ENCODE data around the gene AP3M1.

Gene AP3M1

DNA sequence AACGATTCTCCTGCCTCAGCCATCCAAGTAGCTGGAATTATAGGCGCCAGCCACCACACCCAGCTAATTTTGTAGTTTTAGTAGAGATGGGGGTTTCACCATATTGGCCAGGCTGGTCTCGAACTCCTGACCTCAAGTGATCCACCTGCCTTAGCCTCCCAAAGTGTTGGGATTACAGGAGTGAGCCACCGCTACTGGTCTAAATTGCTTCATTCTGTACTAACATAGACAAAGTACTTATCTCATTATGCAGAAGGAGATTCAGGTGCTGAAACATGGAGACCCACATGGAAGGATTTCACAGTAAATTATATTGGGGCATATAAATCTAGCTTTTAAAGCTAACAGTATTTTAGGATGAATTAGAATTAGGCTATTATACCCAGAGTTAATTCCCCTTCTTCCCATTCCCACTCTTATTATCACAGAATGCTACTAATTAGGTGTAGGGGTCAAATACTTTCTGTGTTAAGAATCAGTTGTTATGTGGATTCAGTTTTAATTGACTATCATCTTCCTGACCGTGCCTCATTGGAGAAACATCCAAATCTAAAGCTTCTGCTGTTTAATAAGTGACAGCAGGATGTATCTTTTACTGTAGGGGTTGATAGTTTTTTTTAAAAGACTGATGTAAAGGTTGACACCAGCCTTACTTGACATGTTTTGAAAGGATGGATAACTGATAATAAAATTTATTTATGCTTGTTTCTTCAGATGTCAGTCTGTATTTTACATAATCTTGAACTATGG, 27.6 kb upstream of the AP3M1 start:
- TF ChIP-seq FOXP2 (optimal IDR thresholded peaks at IDR 0.05; ENCODE audit: borderline replicate concordance, extremely low read depth, extremely low read length, insufficient read depth) (no peak), TAF1 (IDR thresholded peaks at IDR 0.05; ENCODE audit: borderline replicate concordance, insufficient read depth, low read length) (no peak), POLR2AphosphoS5 (IDR thresholded peaks at IDR 0.05; ENCODE audit: low read depth, low read length) (no peak), SIN3A (IDR thresholded peaks at IDR 0.05; ENCODE audit: borderline replicate concordance, insufficient read depth, low read length) (no peak)
- TF ChIP-seq, protein P1, sequence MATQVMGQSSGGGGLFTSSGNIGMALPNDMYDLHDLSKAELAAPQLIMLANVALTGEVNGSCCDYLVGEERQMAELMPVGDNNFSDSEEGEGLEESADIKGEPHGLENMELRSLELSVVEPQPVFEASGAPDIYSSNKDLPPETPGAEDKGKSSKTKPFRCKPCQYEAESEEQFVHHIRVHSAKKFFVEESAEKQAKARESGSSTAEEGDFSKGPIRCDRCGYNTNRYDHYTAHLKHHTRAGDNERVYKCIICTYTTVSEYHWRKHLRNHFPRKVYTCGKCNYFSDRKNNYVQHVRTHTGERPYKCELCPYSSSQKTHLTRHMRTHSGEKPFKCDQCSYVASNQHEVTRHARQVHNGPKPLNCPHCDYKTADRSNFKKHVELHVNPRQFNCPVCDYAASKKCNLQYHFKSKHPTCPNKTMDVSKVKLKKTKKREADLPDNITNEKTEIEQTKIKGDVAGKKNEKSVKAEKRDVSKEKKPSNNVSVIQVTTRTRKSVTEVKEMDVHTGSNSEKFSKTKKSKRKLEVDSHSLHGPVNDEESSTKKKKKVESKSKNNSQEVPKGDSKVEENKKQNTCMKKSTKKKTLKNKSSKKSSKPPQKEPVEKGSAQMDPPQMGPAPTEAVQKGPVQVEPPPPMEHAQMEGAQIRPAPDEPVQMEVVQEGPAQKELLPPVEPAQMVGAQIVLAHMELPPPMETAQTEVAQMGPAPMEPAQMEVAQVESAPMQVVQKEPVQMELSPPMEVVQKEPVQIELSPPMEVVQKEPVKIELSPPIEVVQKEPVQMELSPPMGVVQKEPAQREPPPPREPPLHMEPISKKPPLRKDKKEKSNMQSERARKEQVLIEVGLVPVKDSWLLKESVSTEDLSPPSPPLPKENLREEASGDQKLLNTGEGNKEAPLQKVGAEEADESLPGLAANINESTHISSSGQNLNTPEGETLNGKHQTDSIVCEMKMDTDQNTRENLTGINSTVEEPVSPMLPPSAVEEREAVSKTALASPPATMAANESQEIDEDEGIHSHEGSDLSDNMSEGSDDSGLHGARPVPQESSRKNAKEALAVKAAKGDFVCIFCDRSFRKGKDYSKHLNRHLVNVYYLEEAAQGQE (IDR thresholded peaks at IDR 0.05; ENCODE audit: insufficient read depth in 1 of 2, low read depth in 2 of 2, low read length in 2 of 2) = no peak

DNA sequence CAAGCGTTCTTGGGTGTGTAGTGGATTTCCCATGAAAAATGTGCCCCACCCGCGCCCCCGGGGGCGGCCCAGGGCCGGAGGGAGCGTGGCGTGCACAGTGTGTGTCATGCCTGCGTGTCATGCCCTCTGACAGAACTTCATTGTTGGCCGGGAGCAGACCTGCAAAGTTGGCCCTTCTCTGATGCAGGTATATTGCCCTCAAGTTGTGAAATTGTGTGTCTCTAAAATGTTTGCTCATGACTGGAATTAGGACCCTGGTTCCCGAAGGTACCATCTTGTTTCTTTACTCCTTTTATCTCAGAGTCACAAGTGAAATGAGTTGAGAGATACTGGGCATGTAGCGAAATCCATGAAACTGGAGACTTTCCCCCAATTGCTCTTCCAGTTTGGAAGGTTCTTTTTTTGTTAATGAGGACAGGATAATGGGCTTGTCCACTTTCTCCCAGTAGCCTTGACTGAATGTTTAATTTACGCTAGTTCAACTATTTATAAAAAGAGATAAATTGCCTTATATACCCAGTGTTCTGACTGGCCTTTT, 26.6 kb upstream of the AP3M1 start:
- TF ChIP-seq SIN3A (IDR thresholded peaks at IDR 0.05; ENCODE audit: borderline replicate concordance, insufficient read depth, low read length) (no peak), TAF1 (IDR thresholded peaks at IDR 0.05; ENCODE audit: borderline replicate concordance, insufficient read depth, low read length) (no peak), POLR2AphosphoS5 (IDR thresholded peaks at IDR 0.05; ENCODE audit: low read depth, low read length) (no peak), FOXP2 (optimal IDR thresholded peaks at IDR 0.05; ENCODE audit: borderline replicate concordance, extremely low read depth, extremely low read length, insufficient read depth) (no peak)
- TF ChIP-seq, protein P1 (IDR thresholded peaks at IDR 0.05; ENCODE audit: insufficient read depth in 1 of 2, low read depth in 2 of 2, low read length in 2 of 2) = no peak

DNA sequence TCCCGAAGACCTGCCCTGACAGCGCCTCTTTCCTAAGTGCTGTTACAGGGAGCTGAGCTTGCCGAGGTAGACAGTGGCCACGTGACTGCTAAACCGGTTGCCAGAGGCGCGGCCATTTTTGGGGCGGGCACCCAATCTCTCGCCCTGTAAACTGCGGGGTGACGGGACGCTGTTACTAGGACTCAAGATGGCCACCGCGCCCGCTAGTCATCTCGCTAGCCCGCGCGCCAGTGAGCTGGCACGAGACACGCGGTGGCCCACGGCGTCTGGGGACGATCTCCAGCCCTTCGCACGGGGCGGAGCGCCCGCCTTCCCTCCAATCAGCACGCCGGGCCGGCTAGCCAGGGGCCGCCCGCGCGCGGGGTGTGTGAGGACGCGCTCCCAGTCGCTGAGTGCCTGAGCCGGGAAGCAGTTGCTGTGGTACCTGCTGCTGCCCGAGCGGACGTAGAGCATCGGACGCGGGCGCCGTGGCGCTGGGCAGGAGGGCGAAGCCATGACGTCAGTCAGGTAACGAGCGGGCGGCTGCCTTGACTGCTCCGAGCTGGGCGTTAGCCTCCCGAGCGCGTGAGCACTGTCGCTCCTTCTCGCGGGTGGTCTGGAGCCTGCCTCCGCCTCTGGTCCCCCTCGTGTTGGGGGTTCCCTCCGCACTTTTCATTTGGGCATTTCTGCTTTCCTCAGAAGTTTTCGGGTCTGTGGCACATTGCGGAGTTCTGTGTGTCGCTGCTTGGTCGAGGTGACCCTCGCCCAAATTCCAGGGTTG, 25.9 kb upstream of the AP3M1 start:
- TF ChIP-seq, protein P1 (IDR thresholded peaks at IDR 0.05; ENCODE audit: insufficient read depth in 1 of 2, low read depth in 2 of 2, low read length in 2 of 2) = peak in 1 of 2 experiments; percentile 15; a peak in 1 of 4 replicates
- TF ChIP-seq FOXP2 (optimal IDR thresholded peaks at IDR 0.05; ENCODE audit: borderline replicate concordance, extremely low read depth, extremely low read length, insufficient read depth) (no peak), TAF1 (IDR thresholded peaks at IDR 0.05; ENCODE audit: borderline replicate concordance, insufficient read depth, low read length) (0 out of 2 replicates have a peak, but pooled peaks have one; percentile 80), POLR2AphosphoS5 (IDR thresholded peaks at IDR 0.05; ENCODE audit: low read depth, low read length) (peak; percentile 74), SIN3A (IDR thresholded peaks at IDR 0.05; ENCODE audit: borderline replicate concordance, insufficient read depth, low read length) (peak; percentile 55; the same call in 1 of the 2 replicates)

DNA sequence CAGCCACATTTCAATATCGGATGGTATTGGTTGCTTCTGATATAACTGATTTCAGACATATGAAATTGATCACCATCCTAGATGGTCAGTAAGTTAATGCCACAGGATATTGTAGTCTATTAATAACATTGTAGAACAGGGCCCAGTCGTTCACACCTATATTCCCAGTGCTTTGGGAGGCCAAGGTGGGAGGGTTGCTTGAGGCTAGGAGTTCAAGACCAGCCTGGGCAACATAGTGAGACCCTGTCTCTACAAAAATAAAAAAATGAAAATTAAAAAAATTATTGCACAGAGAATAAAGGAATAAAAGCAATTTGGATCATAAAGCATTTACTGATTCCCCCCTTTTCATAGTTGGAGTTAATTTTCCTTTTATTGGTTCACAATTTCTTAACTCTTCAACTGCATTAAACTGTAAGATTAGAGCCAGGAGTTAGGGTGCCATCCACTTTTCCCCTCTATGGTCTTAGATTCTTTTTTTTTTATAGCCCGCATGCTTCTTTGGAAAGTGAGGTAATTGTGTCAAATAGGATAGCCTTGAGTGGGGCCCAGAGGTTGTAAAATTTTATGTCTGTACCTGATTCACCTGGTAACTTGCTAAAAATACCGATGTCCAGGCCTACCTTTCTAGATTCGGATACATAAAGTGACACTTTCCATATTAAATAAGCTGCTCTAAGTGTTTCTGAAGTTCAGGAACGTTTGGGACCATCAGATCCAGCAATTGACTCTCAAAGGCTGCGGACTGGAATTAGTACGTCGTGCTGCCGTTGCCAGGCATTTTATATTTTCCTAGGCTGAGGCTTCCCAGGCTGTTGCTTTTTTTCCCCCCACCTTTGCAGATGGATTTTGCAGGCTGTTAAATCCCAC, 25.1 kb upstream of the AP3M1 start:
- TF ChIP-seq, protein P1 (IDR thresholded peaks at IDR 0.05; ENCODE audit: insufficient read depth in 1 of 2, low read depth in 2 of 2, low read length in 2 of 2) = no peak
- TF ChIP-seq POLR2AphosphoS5 (IDR thresholded peaks at IDR 0.05; ENCODE audit: low read depth, low read length) (no peak), TAF1 (IDR thresholded peaks at IDR 0.05; ENCODE audit: borderline replicate concordance, insufficient read depth, low read length) (no peak), SIN3A (IDR thresholded peaks at IDR 0.05; ENCODE audit: borderline replicate concordance, insufficient read depth, low read length) (no peak), FOXP2 (optimal IDR thresholded peaks at IDR 0.05; ENCODE audit: borderline replicate concordance, extremely low read depth, extremely low read length, insufficient read depth) (no peak)

Data from PFSK-1 (cell line).